GM04503 (cell line): ENCODE results near the gene VENTX.

Experiments
- DNase-seq: peaks from one replicate; pipeline ENCODE4 v3.0.0-alpha.2; 2012; ENCODE audit warnings: low read depth

The VENTX gene

DNA sequence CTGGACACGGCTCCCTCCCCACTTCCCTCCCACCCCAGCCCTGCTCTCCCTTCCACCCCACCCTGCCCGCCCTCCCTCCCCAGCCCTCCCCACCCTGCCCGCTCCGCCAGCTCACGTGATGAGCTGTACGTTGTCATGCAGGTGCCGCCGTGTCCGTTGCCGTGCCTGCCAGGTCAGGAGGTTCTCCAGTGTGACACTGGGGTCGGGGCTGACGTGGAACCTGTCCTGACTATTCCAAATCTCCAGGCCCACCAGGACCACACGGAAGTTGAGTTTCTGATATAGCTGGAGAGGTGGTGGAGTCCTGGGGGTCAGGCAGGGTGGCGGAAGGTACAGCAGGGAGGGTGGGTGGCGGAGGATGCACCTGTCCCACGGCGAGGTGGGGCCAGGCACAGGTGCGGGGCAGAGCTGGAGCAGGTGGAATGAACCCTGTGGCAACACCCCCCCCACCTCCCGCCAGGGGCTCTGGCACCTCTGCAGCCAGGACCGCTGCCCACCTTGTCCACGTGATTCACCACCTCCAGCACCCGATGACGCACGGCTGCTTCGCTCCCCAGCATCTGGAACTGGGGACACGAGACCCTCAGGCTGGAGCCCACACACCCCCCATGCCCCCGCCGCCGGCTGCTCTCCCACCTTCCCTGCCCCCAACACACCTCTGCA is 34.8 kb downstream of the VENTX start:
- DNase-seq: no peak

DNA sequence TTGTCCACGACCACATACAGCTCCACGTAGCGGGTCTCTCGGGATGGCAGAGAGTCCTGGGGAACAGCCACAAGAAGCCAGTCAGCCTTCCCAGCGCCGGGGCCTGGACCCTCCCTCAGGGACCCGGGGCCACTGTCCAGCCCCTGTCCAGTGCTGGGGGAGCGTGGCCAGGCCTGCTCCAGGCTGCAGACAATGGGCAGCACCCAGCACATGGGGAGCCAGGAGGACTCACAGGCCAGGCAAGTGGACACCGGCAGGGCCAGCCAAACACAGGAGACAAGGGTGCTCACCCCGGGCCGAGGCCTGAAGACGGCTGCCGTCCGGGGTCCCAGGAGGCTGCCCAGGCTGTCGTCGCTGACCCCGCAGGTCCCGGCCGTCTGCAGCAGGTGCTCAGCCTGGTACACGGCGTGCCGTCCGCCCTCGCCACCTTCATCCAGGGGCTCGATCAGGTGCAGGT is 35.3 kb downstream of the VENTX start:
- DNase-seq: no peak

DNA sequence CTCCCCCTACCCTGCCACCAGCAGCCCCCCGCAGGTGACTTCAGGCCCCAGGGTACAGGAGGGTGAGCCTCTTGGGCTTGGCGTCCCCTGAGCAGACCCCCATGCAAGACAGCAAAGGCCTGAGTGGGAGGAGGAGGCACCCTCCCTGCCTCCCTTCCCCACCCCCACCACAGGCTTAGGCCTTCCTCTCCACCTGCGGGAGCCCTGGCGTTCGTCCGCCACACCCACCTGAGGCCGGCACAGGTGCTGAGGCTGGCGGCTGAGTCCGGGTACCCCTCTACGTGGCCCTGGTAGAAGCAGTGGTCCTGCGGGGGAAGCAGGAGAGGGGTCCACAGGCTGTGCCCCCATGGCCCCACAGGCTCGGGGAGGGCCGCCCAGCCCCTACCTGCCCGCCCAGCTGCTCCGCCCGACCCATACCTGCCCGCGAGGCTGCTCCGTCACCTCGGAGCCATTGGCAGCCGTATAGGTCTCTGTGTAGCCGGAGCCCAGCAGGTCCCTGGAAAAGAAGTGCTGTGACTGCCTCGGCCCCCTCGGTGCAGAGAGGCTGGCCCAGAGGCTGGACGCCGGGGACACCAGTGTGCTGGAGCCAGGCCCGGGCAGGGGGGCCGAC is 36.0 kb downstream of the VENTX start:
- no peak for DNase-seq

DNA sequence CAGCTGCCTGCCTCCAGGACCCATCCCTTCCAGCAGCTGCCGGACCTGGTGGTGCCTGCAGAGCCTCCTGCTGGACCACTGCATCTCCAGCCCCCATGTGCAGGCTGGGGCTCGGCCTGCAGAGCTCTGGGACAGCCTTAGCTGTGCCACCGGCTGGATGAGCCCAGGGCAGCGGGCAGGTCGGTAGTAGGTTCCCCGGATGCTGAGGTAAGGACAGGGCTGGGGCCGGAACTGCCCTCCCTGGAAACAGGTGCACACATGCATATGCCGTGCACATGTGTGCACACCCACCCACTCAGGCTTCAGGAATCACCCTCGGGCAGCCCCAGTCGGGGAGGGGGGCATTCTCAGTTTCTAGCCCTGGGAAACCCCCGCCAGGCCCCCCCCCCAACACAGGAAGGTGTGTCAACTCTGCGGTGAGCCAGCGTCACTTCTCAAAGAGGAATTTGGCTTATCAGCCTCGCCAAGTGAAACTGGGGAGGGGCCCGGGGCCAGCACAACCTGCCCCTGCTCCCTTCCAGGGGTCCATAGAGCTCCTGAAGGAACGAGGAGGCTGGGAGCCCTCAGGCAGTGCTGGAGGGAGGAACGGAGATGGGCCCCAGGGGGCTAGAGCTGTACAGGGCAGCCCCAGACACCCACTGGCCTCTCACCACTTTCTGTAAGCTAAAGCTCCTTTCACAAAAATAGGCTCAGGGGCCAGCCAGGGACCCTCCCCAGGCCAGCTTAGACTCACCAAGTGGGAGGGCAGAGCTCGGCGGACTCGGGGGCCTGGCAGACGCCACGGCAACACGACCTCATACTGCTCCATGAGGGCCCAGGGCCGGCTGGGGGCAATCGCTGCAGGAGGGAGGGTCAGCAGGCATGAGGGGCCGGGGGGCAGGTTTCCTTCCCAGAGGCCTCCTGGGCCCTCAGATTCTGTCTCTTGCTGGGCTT is 37.4 kb downstream of the VENTX start:
- DNase-seq: no peak

DNA sequence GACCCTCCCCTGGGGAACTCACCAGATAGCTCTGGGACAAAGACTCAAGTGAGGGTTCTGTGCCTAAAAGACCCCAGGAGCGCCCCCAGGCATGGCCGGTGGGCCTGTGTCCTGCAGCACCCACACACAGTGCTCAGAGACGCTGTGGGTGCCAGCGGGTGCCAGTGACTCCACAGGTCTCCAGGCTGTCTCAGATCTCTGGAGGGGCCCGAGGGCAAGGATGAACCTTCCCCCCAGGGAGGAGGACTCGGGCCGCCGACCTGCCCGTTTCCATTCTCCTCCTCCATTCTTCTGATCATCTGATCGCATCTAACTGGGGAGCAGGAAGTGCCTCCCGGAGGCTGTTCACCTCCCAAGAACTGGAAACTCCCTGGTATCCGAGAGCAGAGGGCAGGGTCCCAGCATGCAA is 38.0 kb downstream of the VENTX start:
- no peak for DNase-seq

DNA sequence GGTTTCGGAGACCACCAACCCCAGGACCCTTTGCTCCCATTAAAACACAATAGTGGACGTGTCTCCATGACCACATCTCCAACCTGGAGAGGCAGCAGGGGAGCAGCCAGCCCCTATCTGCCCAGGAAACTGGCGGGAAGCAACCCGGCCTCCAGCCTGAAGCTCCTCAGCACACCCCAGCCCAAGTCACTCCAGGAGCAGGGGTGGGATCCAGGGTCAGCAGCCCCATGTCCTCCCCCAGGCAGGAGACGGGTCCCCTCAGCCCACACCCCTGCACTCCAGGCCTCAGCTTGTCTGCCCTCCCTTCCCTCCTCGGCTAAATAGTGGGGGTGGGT is 38.4 kb downstream of the VENTX start:
- DNase-seq: no peak

DNA sequence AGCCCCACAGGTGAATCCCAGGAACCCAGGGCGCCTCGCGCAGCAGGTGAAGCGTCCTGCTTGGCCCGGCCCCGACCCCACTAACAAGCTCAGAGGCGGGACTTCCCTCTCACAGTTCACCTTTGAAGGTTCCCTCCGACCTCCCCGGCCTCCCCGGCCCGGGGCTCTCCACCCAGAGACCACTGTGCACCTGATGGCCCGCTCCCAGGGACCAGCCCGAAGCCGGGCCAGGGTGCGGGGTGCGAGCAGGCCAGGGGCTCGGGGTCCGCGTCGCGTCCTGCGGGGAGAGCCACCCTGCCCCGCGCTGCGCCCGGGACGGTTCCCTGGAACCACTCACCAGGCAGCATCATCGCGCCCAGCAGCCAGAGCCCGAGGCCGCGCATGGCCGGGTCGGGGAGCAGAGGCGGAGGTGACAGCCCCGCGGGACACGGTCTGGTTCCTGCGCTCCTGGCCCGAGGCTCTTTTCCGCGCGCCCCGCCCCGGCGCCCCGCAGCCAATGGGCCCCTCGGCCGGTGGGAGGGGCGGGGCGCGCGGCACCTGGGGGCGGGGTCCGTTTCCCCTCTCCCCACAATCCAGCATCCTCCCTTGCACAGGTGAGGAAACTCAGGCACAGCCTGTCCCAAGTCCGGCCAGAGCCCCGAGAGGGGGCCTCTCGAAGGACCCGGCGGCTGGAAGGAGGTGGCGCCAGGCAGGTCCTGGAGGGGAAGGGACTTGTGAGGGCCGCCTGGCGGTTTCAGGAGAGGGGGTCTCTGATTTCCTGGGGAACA is 39.0 kb downstream of the VENTX start, which contains the start of gene ADAM8:
Gene ADAM8 (minus strand): TSS at position 434 of the 767 bp plus-strand sequence. CDS start 51 bp downstream, at position 383.
- DNase-seq: no peak

DNA sequence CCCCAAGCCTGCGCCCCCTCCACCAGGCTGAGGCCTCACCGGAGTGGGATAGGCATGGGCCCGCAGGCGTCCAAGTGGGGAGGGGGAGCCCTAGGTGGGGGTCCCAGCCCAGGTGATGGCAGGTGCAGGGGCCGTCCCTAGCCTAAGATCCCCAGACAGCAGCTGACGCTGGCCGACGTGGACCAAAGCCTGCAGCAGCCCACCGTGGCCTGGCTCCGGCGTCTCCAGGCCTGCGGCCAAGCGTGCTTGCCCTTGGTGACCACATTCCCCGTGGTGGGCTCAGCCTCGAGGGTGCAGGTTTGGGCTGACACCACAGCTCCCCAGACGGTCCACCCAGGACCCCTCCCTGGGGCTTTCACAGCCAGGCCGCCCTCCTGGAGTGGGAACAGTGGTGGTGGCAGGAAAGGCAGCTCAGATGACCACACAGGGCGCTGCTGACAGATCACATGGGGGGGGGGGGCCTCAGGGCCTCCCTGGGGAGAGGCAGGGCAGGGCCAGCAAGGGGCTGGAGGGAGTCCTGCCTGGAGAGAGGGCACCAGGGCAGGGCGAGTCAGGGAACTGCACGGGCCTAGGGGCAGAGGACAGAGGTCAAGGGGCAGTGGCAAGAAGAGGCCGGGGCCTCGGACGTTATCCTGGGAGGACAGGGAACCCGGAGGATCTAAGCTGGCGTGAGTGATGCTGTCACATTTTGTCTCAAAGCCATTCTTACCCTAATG is 39.8 kb downstream of the VENTX start:
- DNase-seq: no peak

DNA sequence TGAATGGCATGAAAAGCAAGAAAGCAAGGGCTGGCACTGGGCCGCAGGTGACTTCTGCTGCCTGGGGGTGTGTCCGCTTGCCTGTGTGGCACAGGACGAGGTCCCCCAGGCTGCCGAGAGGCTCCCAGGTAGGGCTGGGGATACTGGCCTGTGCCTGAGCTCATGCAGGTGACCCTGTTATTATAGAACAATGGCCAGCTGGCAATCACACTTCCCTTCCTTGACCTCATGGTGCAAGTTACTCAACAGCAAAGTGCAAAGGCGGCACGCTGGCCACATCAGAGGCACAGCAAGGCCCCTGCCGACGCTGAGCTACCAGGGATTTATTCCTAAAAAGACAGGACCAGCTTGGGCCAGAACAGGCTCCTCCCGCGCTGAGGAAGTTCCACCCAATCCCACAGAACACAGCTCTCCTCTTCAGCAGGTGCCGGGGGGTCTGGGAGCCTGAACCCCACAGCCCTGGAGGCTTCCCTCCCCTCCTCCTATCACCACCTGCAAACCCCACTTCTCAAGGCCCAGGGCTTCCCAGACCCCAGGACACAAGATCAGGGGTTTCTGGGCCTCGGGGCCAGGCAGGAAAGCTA is 40.4 kb downstream of the VENTX start:
- no peak for DNase-seq

DNA sequence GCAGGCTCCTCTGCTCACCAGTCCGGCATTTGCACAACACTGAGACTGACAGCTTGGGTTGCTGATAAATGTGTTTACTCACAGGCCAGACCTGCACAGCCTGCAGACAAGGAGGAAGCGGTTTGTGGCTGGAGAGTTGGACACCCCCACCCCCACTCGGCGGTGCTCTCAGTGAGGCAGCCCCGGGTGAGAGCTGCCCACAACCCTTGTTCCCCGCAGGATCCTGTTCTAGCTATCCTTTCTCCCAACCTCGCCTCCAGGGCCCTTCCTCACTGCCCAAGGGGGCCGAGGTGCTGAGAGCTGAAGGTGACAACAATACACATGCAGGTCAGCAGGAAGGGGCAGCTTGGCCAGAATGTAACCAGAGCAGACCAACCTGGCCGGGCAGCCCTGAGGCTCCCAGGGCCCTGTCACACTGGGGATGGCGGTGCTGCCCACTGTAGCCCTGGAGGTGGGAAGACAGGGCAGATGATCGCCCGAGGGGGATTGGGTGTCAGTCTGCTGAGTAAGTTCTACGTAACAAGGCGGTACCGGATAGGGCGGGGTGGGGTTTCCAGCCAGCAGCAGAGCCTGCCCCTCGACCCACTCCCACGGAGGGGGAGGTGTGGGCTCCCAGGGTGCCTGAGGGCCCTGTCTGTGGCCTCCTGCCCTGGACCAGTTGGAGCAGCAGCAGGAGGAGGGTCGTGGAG is 41.1 kb downstream of the VENTX start:
- no peak for DNase-seq

DNA sequence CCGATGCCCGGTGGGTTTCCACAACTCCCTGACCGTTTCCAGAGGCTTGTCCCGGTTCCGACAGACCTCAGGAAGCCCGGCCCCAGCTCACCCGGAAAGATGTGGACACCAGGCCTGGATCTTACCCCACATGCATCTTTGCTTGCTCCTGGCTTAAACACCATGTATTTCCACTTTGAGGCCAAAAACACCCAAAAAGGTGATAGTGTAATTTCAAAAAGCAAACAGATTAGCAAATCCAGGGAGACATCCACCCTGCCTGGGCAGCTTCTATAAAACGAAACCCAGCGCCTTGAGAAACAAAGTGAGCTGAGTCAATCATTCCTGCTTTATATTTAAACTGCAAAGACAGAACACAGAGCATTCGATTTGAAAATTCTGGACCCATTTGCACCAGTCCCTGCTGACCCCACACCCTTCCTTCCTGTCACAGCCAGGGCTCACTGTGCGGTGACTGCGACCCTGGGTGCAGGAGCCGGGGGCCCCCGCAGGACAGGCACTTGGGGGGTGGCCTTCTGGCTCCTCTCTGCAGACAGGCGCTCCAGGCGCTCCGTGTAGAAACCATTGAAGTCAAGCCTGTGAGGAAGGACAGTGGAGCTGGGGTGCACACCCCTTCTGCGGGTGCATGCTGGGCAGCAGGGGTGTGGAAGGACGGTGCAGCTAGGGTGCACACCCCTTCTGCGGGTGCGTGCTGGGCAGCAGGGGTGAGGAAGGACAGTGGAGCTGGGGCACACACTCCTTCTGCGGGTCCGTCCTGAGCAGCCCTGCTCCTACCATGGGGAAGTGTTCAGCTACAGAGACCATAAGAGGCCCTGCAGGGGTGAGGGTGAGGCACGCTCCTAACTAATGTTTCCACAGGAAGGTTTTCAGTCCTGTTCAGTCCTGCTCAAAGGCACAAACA is 41.9 kb downstream of the VENTX start:
- DNase-seq: no peak

DNA sequence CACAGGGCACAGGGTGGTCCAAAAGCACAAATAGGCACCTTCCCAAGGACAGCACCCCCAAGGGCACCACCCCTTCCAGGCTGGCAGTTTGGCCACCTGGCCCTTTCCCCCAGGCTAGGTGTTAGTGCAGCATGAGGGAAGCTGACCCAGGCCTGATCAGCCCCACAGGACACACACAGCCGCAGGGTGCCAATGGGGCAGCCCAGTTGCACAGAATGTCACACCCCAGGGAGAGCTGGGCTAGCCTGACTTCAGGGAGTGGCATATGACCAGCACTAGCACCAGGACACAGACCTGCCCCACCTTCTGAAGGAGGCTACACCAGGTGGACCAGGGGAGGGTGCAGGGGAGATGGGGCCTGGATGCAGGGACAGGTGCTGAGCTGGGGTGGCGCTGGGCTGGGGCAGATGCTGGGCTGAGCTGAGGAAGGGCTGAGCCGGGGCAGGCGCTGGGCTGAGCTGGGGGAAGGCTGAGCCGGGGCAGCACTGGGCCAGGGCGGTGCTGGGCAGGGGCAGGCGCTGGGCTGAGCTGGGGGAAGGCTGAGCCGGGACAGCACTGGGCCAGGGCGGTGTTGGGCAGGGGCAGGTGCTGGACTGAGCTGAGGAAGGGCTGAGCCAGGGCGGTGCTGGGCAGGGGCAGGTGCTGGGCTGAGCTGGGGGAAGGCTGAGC is 42.9 kb downstream of the VENTX start:
- DNase-seq: no peak

DNA sequence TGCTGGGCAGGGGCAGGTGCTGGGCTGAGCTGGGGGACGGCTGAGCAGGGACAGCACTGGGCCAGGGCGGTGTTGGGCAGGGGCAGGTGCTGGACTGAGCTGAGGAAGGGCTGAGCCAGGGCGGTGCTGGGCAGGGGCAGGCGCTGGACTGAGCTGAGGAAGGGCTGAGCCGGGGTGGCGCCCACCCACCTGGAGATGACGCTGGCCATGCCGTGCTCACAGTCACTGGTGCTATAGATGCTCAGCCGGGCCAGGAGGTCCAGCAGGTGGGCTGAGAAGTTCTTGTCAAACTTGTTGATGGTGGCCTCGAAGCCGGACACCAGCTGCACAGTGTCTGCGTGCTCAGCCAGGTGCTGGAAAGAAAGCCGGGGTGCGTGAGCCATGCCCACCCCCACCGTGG is 43.4 kb downstream of the VENTX start:
- DNase-seq: no peak

DNA sequence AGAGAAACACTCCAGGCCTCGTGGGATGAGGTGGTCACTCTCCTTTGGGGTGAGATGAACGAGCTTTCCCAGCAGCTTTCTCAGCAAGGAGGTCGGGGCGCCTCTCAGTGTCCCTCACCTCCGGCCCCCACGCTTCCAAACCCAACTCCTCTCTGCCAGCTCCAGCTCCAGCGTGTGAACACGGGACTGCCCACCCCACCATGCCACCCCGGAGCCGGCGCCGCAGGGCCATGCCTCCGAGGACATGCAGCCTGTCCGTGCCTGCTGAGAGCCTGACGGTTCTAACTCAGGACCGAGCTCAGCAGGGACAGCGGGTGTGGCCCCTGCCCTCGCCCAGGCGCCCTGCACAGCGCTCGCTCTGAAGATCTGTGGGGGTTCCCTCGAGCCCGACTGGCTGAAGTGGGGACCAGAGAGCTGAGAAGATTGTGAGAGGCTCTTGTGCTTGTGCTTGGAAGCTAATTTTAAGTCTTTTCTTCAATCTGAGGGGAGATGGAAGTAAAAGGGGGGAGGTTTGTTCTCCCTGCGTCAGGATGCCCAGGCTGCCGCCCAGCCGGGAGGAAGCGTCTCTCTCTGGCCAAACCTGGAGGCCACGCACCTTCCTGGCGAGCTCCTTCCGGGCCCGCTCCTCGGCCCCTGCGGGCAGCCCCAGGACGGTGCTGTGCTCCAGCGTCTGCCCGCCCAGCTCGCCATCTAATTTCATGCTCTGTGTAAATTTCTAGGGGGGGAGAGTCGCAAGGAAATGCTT is 44.1 kb downstream of the VENTX start:
- no peak for DNase-seq

DNA sequence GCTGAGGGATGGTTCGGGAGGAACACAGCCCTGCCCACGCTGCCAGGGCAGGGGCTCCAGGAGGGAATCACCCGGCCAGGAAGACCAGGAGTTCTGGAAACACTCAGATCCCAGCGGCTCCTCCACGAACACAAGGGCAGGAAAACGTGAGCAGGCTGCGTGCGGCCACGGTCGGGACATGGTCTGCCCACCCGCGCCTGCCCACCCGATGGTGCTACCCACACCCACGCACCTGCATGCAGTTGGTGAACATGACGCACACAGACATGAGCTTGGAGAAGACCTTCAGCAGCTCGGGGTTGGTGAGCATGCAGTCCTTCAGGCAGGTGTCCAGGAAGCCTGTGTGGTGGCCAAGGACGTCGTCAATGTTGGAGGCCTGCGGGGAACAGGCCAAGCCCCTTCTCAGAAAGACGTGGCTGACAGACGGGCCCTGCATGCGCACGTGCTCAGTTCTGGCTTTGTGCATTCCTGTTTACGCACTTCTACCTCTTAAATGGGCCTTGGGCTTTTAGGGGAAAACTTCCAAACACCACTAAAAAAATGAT is 45.3 kb downstream of the VENTX start:
- DNase-seq: no peak

DNA sequence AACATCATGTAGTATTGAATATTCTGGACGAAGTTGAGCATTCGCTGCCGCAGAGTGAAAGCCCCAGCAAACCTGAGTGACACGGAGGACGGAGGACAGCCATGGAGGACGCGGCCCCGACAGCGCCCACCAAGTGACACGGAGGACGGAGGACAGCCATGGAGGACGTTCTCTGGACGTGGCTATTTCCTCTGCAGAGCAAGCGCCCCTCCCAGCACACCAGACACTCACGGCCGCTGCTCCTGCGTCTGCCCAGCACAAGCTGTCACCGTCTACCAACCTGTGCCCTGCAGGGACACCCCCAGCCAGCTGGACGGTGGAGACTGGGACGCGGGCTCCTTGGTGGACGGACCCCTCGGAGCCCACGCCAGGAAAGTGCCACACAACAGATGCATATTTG is 46.3 kb downstream of the VENTX start:
- no peak for DNase-seq

DNA sequence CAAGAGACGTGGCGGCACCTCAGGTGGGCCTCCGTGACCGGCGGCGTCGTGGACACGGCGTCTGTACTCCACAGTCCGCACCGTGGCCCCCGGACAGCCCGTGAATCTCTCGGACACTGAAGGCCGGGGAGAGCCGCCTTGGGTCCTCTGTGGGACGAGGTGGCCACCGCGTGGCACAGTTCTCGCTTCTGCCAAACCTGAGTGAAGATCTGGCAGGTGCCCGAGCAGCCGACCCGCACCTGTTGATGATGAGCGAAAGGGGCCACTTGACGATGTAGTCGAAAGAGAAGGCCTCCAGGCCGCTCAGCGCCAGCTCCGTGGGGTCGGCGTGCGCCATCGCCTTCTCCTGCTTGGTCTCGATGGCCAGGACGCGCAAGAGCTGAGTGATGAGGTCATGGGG is 47.6 kb downstream of the VENTX start:
- no peak for DNase-seq

DNA sequence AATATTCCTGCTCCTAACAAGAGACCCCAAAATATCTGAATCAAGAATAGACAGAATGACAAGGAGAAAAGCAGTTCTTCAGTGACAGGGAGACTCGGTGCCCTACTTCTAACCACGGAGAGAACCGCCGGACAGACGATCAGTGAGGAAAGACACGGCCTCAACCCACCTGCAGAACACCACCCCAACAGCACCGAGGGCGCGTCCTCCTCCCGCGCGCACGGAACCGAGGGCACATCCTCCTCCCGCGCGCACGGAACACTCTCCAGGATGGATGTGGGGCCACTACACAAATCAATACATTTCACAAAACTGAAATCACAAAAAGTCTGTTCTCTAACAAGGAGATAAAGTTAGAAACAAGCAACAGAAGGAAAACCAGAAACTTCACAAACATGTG is 48.7 kb downstream of the VENTX start:
- no peak for DNase-seq
